IMR-90 (cell line): Measurements from ENCODE around the gene SYT11.

Experiments used
- BHLHE40 ChIP-seq: fragments of 150-350 bp; IDR thresholded peaks from 2 replicates; pipeline ENCODE4 v1.6.1; 2016; ENCODE audit warnings: mild to moderate bottlenecking, low read depth, low read length
- CEBPB ChIP-seq: IDR thresholded peaks from 2 replicates; pipeline ENCODE4 v1.6.1; 2012; ENCODE audit warnings: low read depth, low read length, improper control_type of control experiment
- CTCF ChIP-seq: conservative IDR thresholded peaks from 2 replicates; pipeline ENCODE4 v1.5.1; 2012; ENCODE audit warnings: mild to moderate bottlenecking, low read depth, low read length, improper control_type of control experiment
- MAZ ChIP-seq: IDR thresholded peaks from 2 replicates; pipeline ENCODE4 v1.6.1; 2012; ENCODE audit warnings: low read depth, mild to moderate bottlenecking, low read length, improper control_type of control experiment, moderate library complexity, borderline replicate concordance
- POLR2A ChIP-seq: IDR thresholded peaks from 2 replicates; pipeline ENCODE4 v1.6.1; 2012; ENCODE audit warnings: mild to moderate bottlenecking, low read depth, low read length
- RAD21 ChIP-seq: IDR thresholded peaks from 2 replicates; pipeline ENCODE4 v1.6.1; 2012; ENCODE audit warnings: low read length, improper control_type of control experiment
- RFX5 ChIP-seq: IDR thresholded peaks from 2 replicates; pipeline ENCODE4 v1.8.0; 2012; ENCODE audit warnings: low read depth, mild to moderate bottlenecking, low read length, moderate library complexity
- SMC3 ChIP-seq: fragments of 150-350 bp; IDR thresholded peaks from 2 replicates; pipeline ENCODE4 v1.6.1; 2016; ENCODE audit warnings: low read depth, mild to moderate bottlenecking, antibody characterized with exemption, low read length, moderate library complexity
- TF ChIP-seq, protein P1 (sequence below): fragments of 150-350 bp; IDR thresholded peaks from 2 replicates; pipeline ENCODE4 v1.6.1; 2017; ENCODE audit warnings: mild to moderate bottlenecking, antibody characterized with exemption, low read length, low read depth

GRCh38 chr1:155858800-155859233, 550 bp upstream of the SYT11 start:
- no peak for TF ChIP-seq MAZ
- TF ChIP-seq CTCF = no peak
- TF ChIP-seq POLR2A = no peak
- peak; percentile 71 for TF ChIP-seq CEBPB
- TF ChIP-seq RAD21 = no peak
- no peak for TF ChIP-seq BHLHE40
- TF ChIP-seq RFX5 = no peak
- TF ChIP-seq, protein P1, sequence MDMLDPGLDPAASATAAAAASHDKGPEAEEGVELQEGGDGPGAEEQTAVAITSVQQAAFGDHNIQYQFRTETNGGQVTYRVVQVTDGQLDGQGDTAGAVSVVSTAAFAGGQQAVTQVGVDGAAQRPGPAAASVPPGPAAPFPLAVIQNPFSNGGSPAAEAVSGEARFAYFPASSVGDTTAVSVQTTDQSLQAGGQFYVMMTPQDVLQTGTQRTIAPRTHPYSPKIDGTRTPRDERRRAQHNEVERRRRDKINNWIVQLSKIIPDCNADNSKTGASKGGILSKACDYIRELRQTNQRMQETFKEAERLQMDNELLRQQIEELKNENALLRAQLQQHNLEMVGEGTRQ = no peak
- TF ChIP-seq SMC3 = no peak
